Hematopoietic multipotent progenitor cell treated with erythropoietin and hydrocortisone succinate and interleukin-3 and kit ligand, for 17 days (in vitro differentiated cells): Measurements from ENCODE around the gene TMEM30B.
"Not testable (repeated sequence)": the region's sequence is repeated elsewhere in the genome, so short reads cannot be mapped to it uniquely, and the experiment has no call there.

Experiments
- DNase-seq: peaks from one replicate; pipeline ENCODE4 v3.0.0-alpha.2; 2015; ENCODE audit warnings: low spot score

The TMEM30B gene, protein sequence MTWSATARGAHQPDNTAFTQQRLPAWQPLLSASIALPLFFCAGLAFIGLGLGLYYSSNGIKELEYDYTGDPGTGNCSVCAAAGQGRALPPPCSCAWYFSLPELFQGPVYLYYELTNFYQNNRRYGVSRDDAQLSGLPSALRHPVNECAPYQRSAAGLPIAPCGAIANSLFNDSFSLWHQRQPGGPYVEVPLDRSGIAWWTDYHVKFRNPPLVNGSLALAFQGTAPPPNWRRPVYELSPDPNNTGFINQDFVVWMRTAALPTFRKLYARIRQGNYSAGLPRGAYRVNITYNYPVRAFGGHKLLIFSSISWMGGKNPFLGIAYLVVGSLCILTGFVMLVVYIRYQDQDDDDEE

GRCh38 chr14:61281186-61281947 lies at the start of gene TMEM30B:
Gene TMEM30B, minus strand, starts transcription at chr14:61281338. Its CDS starts 191 bp downstream, at chr14:61281147.
- no peak for DNase-seq

DNA sequence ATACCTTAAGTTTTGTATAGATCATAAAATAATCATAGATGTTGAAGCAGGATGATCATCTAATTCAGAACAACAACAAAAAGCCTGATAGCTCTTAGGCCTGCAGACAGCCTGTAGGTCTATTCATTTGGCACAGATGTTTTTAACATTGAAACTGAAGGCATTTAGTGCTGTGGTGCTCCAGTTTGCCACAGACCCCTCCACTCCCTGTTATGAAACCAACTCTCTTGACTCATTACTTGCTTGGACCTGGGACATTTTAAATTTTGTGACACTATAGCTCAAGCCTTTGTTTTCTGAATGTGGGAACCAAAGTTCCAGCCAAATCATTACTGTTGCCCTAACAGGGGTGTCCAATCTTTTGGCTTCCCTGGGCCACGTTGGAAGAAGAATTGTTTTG lies 49.4 kb upstream of the TMEM30B start:
- DNase-seq, result no peak

GRCh38 chr14:61329478-61330051 lies 48.4 kb upstream of the TMEM30B start:
- no peak for DNase-seq

GRCh38 chr14:61328626-61329262 lies 47.6 kb upstream of the TMEM30B start:
- DNase-seq, result no peak

DNA sequence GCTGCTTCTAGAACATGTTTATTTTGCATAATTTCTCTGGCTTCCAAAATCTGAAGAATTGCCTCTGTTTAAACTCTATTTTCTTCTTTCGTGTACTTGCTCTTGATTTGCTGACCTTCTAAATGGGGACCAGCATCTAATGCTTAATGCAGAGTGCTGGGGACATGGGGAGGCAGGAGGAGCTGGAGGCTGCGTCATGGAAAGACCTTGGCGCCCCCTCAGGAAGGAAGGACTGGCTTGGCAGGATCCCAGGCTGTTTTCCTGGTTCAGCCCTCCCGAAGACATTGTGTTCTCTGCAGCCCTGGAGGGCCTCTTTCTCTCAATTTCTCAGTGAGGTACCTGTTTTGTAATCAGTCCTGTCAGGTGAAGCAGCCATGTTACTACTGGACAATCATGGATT lies 45.7 kb upstream of the TMEM30B start:
- no peak for DNase-seq

DNA sequence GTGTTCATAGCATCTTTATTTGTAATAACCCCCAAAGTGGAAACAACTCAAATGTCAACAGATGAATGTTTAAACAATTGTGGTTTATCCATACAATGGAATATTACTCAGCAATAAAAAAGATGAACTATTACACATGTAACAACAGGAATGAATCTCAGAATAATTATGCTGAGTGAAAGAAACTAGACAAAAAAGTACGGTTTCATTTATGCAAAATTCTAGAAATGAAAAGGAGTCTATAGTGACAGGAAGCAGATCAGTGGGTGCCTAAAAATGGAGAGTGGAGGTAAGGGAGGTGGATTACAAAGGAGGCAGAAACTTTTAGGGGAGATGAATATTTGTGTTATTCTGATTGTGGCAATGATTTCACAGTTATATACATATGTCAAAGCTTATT lies 45.0 kb upstream of the TMEM30B start:
- no peak for DNase-seq

DNA sequence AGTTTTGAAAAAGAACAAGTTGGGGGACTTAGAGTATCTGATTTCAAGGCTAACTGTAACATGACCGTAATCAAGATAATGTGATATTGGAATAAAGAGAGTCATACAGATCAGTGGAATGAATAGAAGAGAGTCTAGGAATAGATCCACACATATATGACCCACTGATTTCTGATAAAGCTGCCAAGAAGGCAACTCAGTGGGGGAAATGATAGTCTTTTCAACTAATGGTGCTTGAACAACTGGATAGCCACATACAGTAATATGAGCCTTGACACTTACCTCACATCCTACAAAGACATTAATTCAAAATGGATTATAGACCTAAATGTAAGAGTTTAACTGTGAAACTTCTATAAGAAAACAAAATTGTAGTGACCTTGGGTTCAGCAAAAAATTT lies 44.0 kb upstream of the TMEM30B start:
- DNase-seq, result no peak

- no peak for DNase-seq
Measured at GRCh38 chr14:61323970-61324369, 42.8 kb upstream of the TMEM30B start.

DNA sequence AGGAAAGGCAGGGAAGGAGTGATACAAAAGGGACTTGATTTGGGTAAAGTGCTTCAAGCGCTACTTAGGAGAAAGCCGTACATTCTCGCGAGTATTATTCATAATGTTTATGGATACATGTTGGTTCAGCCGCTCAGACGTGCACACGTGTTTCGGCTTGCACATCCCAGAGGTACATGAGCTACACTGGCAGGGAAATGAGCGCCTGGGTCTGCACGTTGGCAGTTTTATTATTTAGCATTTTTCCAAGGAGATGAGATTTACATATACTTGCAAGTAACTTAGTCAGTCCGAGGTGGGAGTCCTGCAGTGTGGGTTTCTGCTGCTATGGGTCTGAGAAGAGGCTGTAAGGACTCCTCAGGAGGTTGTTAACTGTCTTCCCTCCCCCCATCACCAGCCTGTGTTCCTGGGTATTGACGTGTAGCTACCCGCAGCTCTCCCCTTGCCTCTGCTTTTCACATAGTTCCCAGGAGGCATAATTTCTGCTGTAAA lies 41.7 kb upstream of the TMEM30B start:
- no peak for DNase-seq

DNA sequence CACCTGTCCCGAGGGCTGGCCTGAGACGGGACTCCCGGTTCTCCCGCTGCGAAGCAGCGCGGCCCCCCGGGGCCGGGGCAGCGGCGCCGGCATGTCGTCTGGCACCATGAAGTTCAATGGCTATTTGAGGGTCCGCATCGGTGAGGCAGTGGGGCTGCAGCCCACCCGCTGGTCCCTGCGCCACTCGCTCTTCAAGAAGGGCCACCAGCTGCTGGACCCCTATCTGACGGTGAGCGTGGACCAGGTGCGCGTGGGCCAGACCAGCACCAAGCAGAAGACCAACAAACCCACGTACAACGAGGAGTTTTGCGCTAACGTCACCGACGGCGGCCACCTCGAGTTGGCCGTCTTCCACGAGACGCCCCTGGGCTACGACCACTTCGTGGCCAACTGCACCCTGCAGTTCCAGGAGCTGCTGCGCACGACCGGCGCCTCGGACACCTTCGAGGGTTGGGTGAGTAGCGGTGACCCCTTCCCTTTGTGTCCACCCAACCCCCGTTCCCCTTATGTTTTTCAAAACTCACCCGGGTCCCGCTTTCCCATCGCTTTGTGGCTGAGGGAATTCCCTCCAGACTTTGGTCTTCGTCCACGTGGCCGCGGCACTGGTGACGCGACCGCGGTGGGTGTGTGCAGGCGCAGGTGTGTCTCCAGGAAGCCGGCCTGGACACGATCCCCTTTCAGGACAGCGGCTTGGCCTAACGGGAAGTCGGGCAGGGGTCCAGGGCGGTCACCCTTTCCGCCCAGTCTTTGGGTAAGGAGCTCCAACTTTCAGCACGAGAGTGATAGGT lies 41.1 kb upstream of the TMEM30B start:
- no peak for DNase-seq

- DNase-seq, result no peak
Measured at GRCh38 chr14:61321385-61322010, 40.4 kb upstream of the TMEM30B start, which contains the start of gene PRKCH. Gene PRKCH, plus strand, starts transcription at chr14:61321579. Its CDS starts 523 bp downstream, at chr14:61322102.

GRCh38 chr14:61320806-61321384 lies 39.8 kb upstream of the TMEM30B start:
- no peak for DNase-seq

DNA sequence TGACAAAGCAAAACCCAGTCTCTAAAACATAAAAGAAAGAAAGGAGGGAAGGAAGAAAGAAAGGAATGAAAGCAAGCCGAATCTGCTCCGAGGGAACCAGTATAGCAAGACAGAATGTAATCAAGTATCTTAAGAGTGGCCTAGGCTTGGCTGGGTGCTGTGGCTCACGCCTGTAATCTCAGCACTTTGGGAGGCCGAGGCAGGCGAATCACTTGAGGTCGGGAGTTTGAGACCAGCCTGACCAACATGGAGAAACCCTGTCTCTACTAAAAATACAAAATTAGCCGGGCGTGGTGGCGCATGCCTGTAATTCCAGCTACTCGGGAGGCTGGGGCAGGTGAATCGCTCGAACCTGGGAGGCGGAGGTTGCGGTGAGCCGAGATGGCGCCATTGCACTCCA lies 39.0 kb upstream of the TMEM30B start:
- DNase-seq, result not testable (repeated sequence)

GRCh38 chr14:61319706-61320105 lies 38.6 kb upstream of the TMEM30B start:
- no peak for DNase-seq

GRCh38 chr14:61319086-61319485 lies 37.9 kb upstream of the TMEM30B start:
- DNase-seq, result no peak

- no peak for DNase-seq
Measured at GRCh38 chr14:61315313-61315712, 34.2 kb upstream of the TMEM30B start.

- DNase-seq, result not testable (repeated sequence)
Measured at GRCh38 chr14:61308701-61309100, 27.6 kb upstream of the TMEM30B start.

GRCh38 chr14:61308198-61308597 lies 27.1 kb upstream of the TMEM30B start:
- DNase-seq, result no peak

GRCh38 chr14:61304688-61305087 lies 23.6 kb upstream of the TMEM30B start:
- no peak for DNase-seq

- no peak for DNase-seq
Measured at GRCh38 chr14:61300754-61301153, 19.6 kb upstream of the TMEM30B start.

GRCh38 chr14:61300209-61300608 lies 19.1 kb upstream of the TMEM30B start:
- DNase-seq, result no peak
